CD4-positive, alpha-beta T cell (primary cell): ENCODE results near the gene PCDH19. TPM values are rescaled to one million over a fixed set of nuclear protein-coding genes. Genes with fewer than 3 reads are reported as not detected.

Experiments
- ATAC-seq: fragments of 200-7000 bp; cut with Tn5 transposase; one replicate; pipeline ENCODE4 v1.10.0; 2022; ENCODE audit warnings: mild to moderate bottlenecking; ENCODE audit not compliant: poor library complexity
- CTCF ChIA-PET: fragments of 350-600 bp; sonication (Branson Sonifier 250); formaldehyde crosslinking; loops from one replicate; lab custom pipeline; 2021; ENCODE audit warnings: antibody characterized with exemption, inconsistent platforms; lab: Charles Lee
- POLR2A ChIA-PET: fragments of 350-600 bp; sonication (Branson Sonifier 250); formaldehyde crosslinking; loops from one replicate; lab custom pipeline; 2021; ENCODE audit warnings: antibody characterized with exemption, inconsistent platforms; lab: Charles Lee
- DNase-seq, 14 experiments: peaks; one replicate each; pipeline ENCODE4 v3.0.0-alpha.2; 2013 to 2020; ENCODE audit warnings: mixed read lengths in 2 of 14
- H3K27ac ChIP-seq, 2 donors: one replicate each; pipeline versions ENCODE4 v1.5.1 to v1.7.0; 2013; ENCODE audit warnings: low read length in 2 of 2, low read depth in 1 of 2, mild to moderate bottlenecking in 1 of 2
- H3K27me3 ChIP-seq, 2 experiments: 1 replicate in 1 of 2; 2 replicates in 1 of 2; pipeline versions ENCODE4 v1.6.1 to v1.7.0; 2013; ENCODE audit warnings: low read length in 2 of 2, control low read depth in 1 of 2, mild to moderate bottlenecking in 1 of 2, moderate library complexity in 1 of 2; ENCODE audit not compliant: insufficient read depth in 2 of 2, control insufficient read depth in 1 of 2
- H3K36me3 ChIP-seq: one replicate; pipeline ENCODE4 v1.6.1; 2013; ENCODE audit warnings: low read length, control low read depth; ENCODE audit not compliant: insufficient read depth
- H3K4me1 ChIP-seq: one replicate; pipeline ENCODE4 v1.6.1; 2013; ENCODE audit warnings: low read length, control low read depth; ENCODE audit not compliant: insufficient read depth
- H3K4me3 ChIP-seq: one replicate; pipeline ENCODE4 v1.5.1; 2013; ENCODE audit warnings: mild to moderate bottlenecking, low read length, moderate library complexity
- H3K9me3 ChIP-seq, 2 experiments: 1 replicate in 1 of 2; 2 replicates in 1 of 2; pipeline versions ENCODE4 v1.6.1 to v1.7.0; 2013; ENCODE audit warnings: low read length in 2 of 2, mild to moderate bottlenecking in 2 of 2, control low read depth in 1 of 2, moderate library complexity in 1 of 2; ENCODE audit not compliant: control insufficient read depth in 1 of 2, insufficient read depth in 1 of 2
- H3K27ac Mint-ChIP-seq: one replicate; pipeline ENCODE4 v1.8.0; 2020; ENCODE audit warnings: mixed read lengths
- H3K27me3 Mint-ChIP-seq: one replicate; pipeline ENCODE4 v1.8.0; 2021; ENCODE audit warnings: mixed read lengths
- H3K36me3 Mint-ChIP-seq: one replicate; pipeline ENCODE4 v1.8.0; 2021; ENCODE audit warnings: low read depth, mixed read lengths
- H3K4me1 Mint-ChIP-seq: one replicate; pipeline ENCODE4 v1.8.0; 2021; ENCODE audit warnings: low read depth, mixed read lengths
- H3K4me3 Mint-ChIP-seq: one replicate; pipeline ENCODE4 v1.8.0; 2020; ENCODE audit warnings: mild to moderate bottlenecking, mixed read lengths
- H3K9me3 Mint-ChIP-seq: one replicate; pipeline ENCODE4 v1.8.0; 2020; ENCODE audit warnings: mixed read lengths
- intact Hi-C, 2 experiments: fragments of 100-400 bp; cut with DNase I in 1 of 2; cut with micrococcal nuclease in 1 of 2; formaldehyde crosslinking; loops; one replicate each; pipeline versions ENCODE4 v1.15.1 to v1.9.0; 2023 to 2025; cut with DNase I, micrococcal nuclease
- total RNA-seq, 174 experiments: library from RNA in 2 of 174; stranded (reverse) in 2 of 174; gene quantifications; one replicate each; pipeline ENCODE4 v1.2.3 and lab custom pipeline; 2021 to 2026
- TF ChIP-seq, protein P1 (sequence below): fragments of 200-600 bp; IDR thresholded peaks from one replicate; pipeline ENCODE4 v1.8.0; 2022; ENCODE audit warnings: antibody characterized with exemption, mild to moderate bottlenecking

Gene PCDH19
- total RNA-seq, 2 experiments from 2014 or later: 0.03 TPM; not detected in 1

GRCh38 chrX:100264200-100264599 lies 145.9 kb downstream of the PCDH19 start:
- DNase-seq: no peak
- H3K4me1 Mint-ChIP-seq: no peaks in the 10 kb centered on the region
- H3K9me3 Mint-ChIP-seq: no peaks in the 10 kb centered on the region
- H3K27ac Mint-ChIP-seq: no peak overlapping the region
- intact Hi-C loops: no loop called here
- ChIA-PET CTCF (no interaction called here), POLR2A (no interaction called here)
- H3K4me3 Mint-ChIP-seq: no peak overlapping the region
- TF ChIP-seq, protein P1, sequence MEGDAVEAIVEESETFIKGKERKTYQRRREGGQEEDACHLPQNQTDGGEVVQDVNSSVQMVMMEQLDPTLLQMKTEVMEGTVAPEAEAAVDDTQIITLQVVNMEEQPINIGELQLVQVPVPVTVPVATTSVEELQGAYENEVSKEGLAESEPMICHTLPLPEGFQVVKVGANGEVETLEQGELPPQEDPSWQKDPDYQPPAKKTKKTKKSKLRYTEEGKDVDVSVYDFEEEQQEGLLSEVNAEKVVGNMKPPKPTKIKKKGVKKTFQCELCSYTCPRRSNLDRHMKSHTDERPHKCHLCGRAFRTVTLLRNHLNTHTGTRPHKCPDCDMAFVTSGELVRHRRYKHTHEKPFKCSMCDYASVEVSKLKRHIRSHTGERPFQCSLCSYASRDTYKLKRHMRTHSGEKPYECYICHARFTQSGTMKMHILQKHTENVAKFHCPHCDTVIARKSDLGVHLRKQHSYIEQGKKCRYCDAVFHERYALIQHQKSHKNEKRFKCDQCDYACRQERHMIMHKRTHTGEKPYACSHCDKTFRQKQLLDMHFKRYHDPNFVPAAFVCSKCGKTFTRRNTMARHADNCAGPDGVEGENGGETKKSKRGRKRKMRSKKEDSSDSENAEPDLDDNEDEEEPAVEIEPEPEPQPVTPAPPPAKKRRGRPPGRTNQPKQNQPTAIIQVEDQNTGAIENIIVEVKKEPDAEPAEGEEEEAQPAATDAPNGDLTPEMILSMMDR: no peak
- Histone ChIP-seq H3K9me3 (no peaks in the 10 kb centered on the region), H3K4me3 (no peak overlapping the region), H3K4me1 (no peaks in the 10 kb centered on the region), H3K36me3 (no peaks in the 10 kb centered on the region), H3K27me3 (no peaks in the 10 kb centered on the region), H3K27ac (no peak overlapping the region)
- H3K27me3 Mint-ChIP-seq: no peaks in the 10 kb centered on the region
- H3K36me3 Mint-ChIP-seq: no peaks in the 10 kb centered on the region
- ATAC-seq: no peak

DNA sequence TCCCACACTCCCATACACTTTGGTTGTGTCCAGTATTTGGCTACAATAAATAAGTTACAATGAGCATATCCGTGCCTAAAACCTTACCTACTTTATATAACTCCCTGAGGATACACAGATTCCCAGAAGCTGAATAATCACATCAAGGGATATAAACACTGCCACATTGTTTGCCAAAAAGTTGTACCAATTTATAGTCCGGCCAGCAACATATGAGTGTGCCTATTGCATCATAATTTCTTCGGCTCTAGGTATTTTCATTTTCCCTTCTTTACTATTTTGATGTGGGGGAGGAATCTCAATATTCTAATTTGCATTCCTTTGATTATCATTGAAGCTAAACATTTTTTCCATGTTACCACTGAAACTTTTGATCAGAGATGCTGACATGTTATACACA lies 146.4 kb downstream of the PCDH19 start:
- intact Hi-C loops: no loop called here

DNA sequence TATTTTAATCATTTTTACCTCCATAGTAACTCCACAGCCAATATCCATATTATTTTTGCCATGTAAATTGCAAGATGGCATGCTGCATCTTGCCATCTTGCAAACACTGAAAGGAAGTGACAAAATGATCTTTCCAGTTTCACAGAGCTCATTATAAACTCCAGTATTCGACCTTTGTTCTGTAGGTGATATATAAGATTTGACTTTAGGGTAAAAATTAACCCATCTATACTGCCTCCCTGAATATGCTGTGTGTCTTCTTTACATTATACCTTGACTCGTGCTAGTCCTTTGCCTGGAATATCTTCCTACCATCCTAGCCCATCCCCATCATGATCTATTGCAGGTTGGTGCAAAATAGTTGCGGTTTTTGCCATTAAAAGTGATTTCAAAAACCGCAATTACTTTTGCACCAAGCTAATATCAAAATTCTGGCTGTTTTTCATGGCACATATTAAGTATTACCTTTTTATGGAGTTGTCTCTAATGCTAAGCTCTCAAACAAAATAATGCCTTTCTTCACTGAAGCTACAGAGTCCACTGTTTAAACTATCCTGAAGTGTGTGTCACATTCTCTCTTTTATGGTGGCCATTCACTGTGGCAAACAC lies 161.1 kb downstream of the PCDH19 start:
- Mint-ChIP-seq H3K4me3 (no peak overlapping the region), H3K9me3 (peaks cover 4% of the 10 kb centered on the region), H3K27me3 (no peaks in the 10 kb centered on the region), H3K36me3 (no peaks in the 10 kb centered on the region), H3K27ac (no peak overlapping the region), H3K4me1 (no peaks in the 10 kb centered on the region)
- no peak for DNase-seq
- Histone ChIP-seq H3K9me3 (peaks cover 0 to 4% of the 10 kb centered on the region in 2 experiments), H3K4me3 (no peak overlapping the region), H3K27me3 (no peaks in the 10 kb centered on the region), H3K4me1 (no peaks in the 10 kb centered on the region), H3K36me3 (no peaks in the 10 kb centered on the region), H3K27ac (no peak overlapping the region)
- no peak for ATAC-seq
- TF ChIP-seq, protein P1: no peak
- POLR2A ChIA-PET: no interaction called here
- CTCF ChIA-PET: no interaction called here
- intact Hi-C loops: no loop called here

More for the DNA sequence above, 146.4 kb downstream of the PCDH19 start:
- no peaks in the 10 kb centered on the region for H3K36me3 ChIP-seq
- Mint-ChIP-seq H3K27me3 (no peaks in the 10 kb centered on the region), H3K27ac (no peak overlapping the region), H3K9me3 (no peaks in the 10 kb centered on the region), H3K4me1 (no peaks in the 10 kb centered on the region), H3K36me3 (no peaks in the 10 kb centered on the region), H3K4me3 (no peak overlapping the region)
- H3K27ac ChIP-seq: no peak overlapping the region
- TF ChIP-seq, protein P1: no peak
- no peaks in the 10 kb centered on the region for H3K9me3 ChIP-seq
- POLR2A ChIA-PET: no interaction called here
- no peak overlapping the region for H3K4me3 ChIP-seq
- no peaks in the 10 kb centered on the region for H3K27me3 ChIP-seq
- CTCF ChIA-PET: no interaction called here
- no peaks in the 10 kb centered on the region for H3K4me1 ChIP-seq
- DNase-seq (no peak), ATAC-seq (no peak)
